Measurements from ENCODE around the gene PA2G4.
"Not testable (repeated sequence)": the region's sequence is repeated elsewhere in the genome, so short reads cannot be mapped to it uniquely, and the experiment has no call there.

Gene PA2G4

GRCh38 chr12:56115329-56115728 lies 11.0 kb downstream of the PA2G4 start:
- H3K4me3 ChIP-seq (ENCODE audit: low read length): peak overlapping the region; percentile 82
- no peaks in the 10 kb centered on the region for H3K9me2 ChIP-seq (replicated peaks; ENCODE audit: control insufficient read depth, low read length)
- peak overlapping the region; percentile 99 for H3K4me2 ChIP-seq (ENCODE audit: low read length)
- H3K27ac ChIP-seq (ENCODE audit: low read depth, low read length): peak overlapping the region; percentile 91
- peaks cover 66% of the 10 kb centered on the region for H3K36me3 ChIP-seq (ENCODE audit: control insufficient read depth, low read length)
- peaks cover 32% of the 10 kb centered on the region for H3K79me2 ChIP-seq (ENCODE audit: control insufficient read depth, low read length)
- peaks cover 25% of the 10 kb centered on the region for H3K4me1 ChIP-seq (ENCODE audit: control insufficient read depth, low read length)
- no peaks in the 10 kb centered on the region for H4K20me1 ChIP-seq (ENCODE audit: control insufficient read depth, insufficient read depth, low read depth, low read length)
- no peaks in the 10 kb centered on the region for H3K27me3 ChIP-seq (ENCODE audit: control insufficient read depth, low read length)
- H3K9me3 ChIP-seq (ENCODE audit: control insufficient read depth, insufficient read depth, low read length): no peaks in the 10 kb centered on the region
- H3F3A ChIP-seq (ENCODE audit: control insufficient read depth, insufficient read depth): peaks cover 73% of the 10 kb centered on the region
- TF ChIP-seq EZH2phosphoT487 (IDR thresholded peaks at IDR 0.05; ENCODE audit: borderline replicate concordance, low read length): no peak
- TF ChIP-seq CTCF (IDR thresholded peaks at IDR 0.05; ENCODE audit: low read depth, low read length, poor library complexity, severe bottlenecking): no peak

GRCh38 chr12:56116267-56117081 lies 12.1 kb downstream of the PA2G4 start, which contains the start of gene RPL41:
Gene RPL41, plus strand, starts transcription at chr12:56116633.
- Histone ChIP-seq H3F3A (ENCODE audit: control insufficient read depth, insufficient read depth) (peaks cover 61% of the 10 kb centered on the region), H3K4me2 (ENCODE audit: low read length) (peak within 1 kb of the TSS; percentile 99), H3K4me1 (ENCODE audit: control insufficient read depth, low read length) (peaks cover 25% of the 10 kb centered on the region), H3K27ac (ENCODE audit: low read depth, low read length) (peak within 1 kb of the TSS; percentile 91), H3K9me3 (ENCODE audit: control insufficient read depth, insufficient read depth, low read length) (no peaks in the 10 kb centered on the region), H3K4me3 (ENCODE audit: low read length) (peak within 1 kb of the TSS; percentile 82), H3K9me2 (replicated peaks; ENCODE audit: control insufficient read depth, low read length) (no peaks in the 10 kb centered on the region), H4K20me1 (ENCODE audit: control insufficient read depth, insufficient read depth, low read depth, low read length) (no peaks in the 10 kb centered on the region), H3K27me3 (ENCODE audit: control insufficient read depth, low read length) (no peaks in the 10 kb centered on the region), H3K36me3 (ENCODE audit: control insufficient read depth, low read length) (peaks cover 66% of the 10 kb centered on the region), H3K79me2 (ENCODE audit: control insufficient read depth, low read length) (peaks cover 33% of the 10 kb centered on the region)
- TF ChIP-seq EZH2phosphoT487 (IDR thresholded peaks at IDR 0.05; ENCODE audit: borderline replicate concordance, low read length) (no peak), CTCF (IDR thresholded peaks at IDR 0.05; ENCODE audit: low read depth, low read length, poor library complexity, severe bottlenecking) (no peak)

- not testable (repeated sequence) for H4K20me1 ChIP-seq (ENCODE audit: control insufficient read depth, insufficient read depth, low read depth, low read length)
- peaks cover 57% of the 10 kb centered on the region for H3F3A ChIP-seq (ENCODE audit: control insufficient read depth, insufficient read depth)
Observed at GRCh38 chr12:56117082-56117706, 12.8 kb downstream of the PA2G4 start.

More at GRCh38 chr12:56117082-56117706, 12.8 kb downstream of the PA2G4 start:
- H3K27me3 ChIP-seq (ENCODE audit: control insufficient read depth, low read length); H3K9me3 ChIP-seq (ENCODE audit: control insufficient read depth, insufficient read depth, low read length); H3K9me2 ChIP-seq (replicated peaks; ENCODE audit: control insufficient read depth, low read length): not testable (repeated sequence)
- Histone ChIP-seq H3K4me3 (ENCODE audit: low read length) (peak overlapping the region; percentile 82), H3K36me3 (ENCODE audit: control insufficient read depth, low read length) (peaks cover 64% of the 10 kb centered on the region), H3K27ac (ENCODE audit: low read depth, low read length) (peak overlapping the region; percentile 91), H3K4me1 (ENCODE audit: control insufficient read depth, low read length) (peaks cover 25% of the 10 kb centered on the region), H3K79me2 (ENCODE audit: control insufficient read depth, low read length) (peaks cover 36% of the 10 kb centered on the region), H3K4me2 (ENCODE audit: low read length) (peak overlapping the region; percentile 99)
